ENCODE measurements around the gene TMEM53.

GRCh38 chr1:44625348-44625747 is 48.9 kb downstream of the TMEM53 start:
- TF ChIP-seq CTCF (IDR thresholded peaks at IDR 0.05) (no peak), POLR2A (IDR thresholded peaks at IDR 0.05) (no peak), POLR2AphosphoS5 (IDR thresholded peaks at IDR 0.05; ENCODE audit: insufficient read depth in 1 of 2, low read depth in 1 of 2) (no peak)

Data from vagina (tissue), 2 donors.